Fibroblast of skin of right quadriceps (primary cell): Measurements from ENCODE around the gene NLGN3.
A peak's percentile ranks its signal among the peaks of the same experiment; 100 is the strongest.

Experiments used
- DNase-seq: peaks from one replicate; pipeline ENCODE4 v3.0.0-alpha.2; 2013

The NLGN3 gene

GRCh38 chrX:71118985-71119535 is 25.6 kb upstream of the NLGN3 start:
- no peak for DNase-seq

- no peak for DNase-seq
Measured at GRCh38 chrX:71128166-71128833, 16.3 kb upstream of the NLGN3 start.

GRCh38 chrX:71128915-71129765 is 15.5 kb upstream of the NLGN3 start:
- peak; percentile 28 for DNase-seq

GRCh38 chrX:71131510-71131909 is 13.1 kb upstream of the NLGN3 start:
- no peak for DNase-seq

GRCh38 chrX:71140440-71140839 is 4.2 kb upstream of the NLGN3 start:
- no peak for DNase-seq

GRCh38 chrX:71143508-71143907 is 1.1 kb upstream of the NLGN3 start:
- no peak for DNase-seq

GRCh38 chrX:71147496-71148277 is 3.0 kb downstream of the NLGN3 start:
- DNase-seq, result no peak

GRCh38 chrX:71148278-71148663 is 3.6 kb downstream of the NLGN3 start:
- no peak for DNase-seq

GRCh38 chrX:71151366-71151765 is 6.7 kb downstream of the NLGN3 start:
- no peak for DNase-seq

- DNase-seq, result no peak
Measured at GRCh38 chrX:71154196-71154595, 9.6 kb downstream of the NLGN3 start.

- no peak for DNase-seq
Measured at GRCh38 chrX:71154641-71155040, 10.0 kb downstream of the NLGN3 start.

GRCh38 chrX:71158603-71159002 is 14.0 kb downstream of the NLGN3 start:
- DNase-seq, result no peak

- DNase-seq, result no peak
Measured at GRCh38 chrX:71159335-71159734, 14.7 kb downstream of the NLGN3 start.

GRCh38 chrX:71160475-71160874 is 15.8 kb downstream of the NLGN3 start:
- no peak for DNase-seq

- no peak for DNase-seq
Measured at GRCh38 chrX:71162981-71163380, 18.3 kb downstream of the NLGN3 start.

GRCh38 chrX:71164071-71164470 is 19.4 kb downstream of the NLGN3 start:
- DNase-seq, result no peak

GRCh38 chrX:71166461-71166860 is 21.8 kb downstream of the NLGN3 start:
- no peak for DNase-seq

GRCh38 chrX:71167031-71167781 is 22.6 kb downstream of the NLGN3 start:
- DNase-seq, result no peak

- no peak for DNase-seq
Measured at GRCh38 chrX:71168134-71168533, 23.5 kb downstream of the NLGN3 start.

- DNase-seq, result no peak
Measured at GRCh38 chrX:71169586-71169985, 24.9 kb downstream of the NLGN3 start.

GRCh38 chrX:71170660-71171059 is 26.0 kb downstream of the NLGN3 start:
- DNase-seq, result no peak

GRCh38 chrX:71171110-71171801 is 26.6 kb downstream of the NLGN3 start:
- DNase-seq, result no peak
